Measurements from ENCODE around the gene CAPN9. TPM values are rescaled to one million over a fixed set of nuclear protein-coding genes. Genes with fewer than 3 reads are reported as not detected.

CAPN9 gene
- total and polyA plus RNA-seq, 2 donors (not counting 3 experiments of a cell fraction or from before 2014, with no cell fraction given): not detected

- Histone ChIP-seq H4K20me1 (replicated peaks; ENCODE audit: control insufficient read depth, extremely low read depth, insufficient read depth, low read length) (no peaks in the 10 kb centered on the region), H3K27me3 (ENCODE audit: control insufficient read depth in 2 of 2, insufficient read depth in 2 of 2, low read length in 2 of 2) (no peaks in the 10 kb centered on the region), H3K9me1 (replicated peaks; ENCODE audit: control insufficient read depth, extremely low read depth, insufficient read depth, low read length) (no peaks in the 10 kb centered on the region), H3K27ac (ENCODE audit: insufficient read depth, low read depth, low read length) (no peak overlapping the region), H3K79me2 (ENCODE audit: control insufficient read depth, insufficient read depth, low read length) (no peaks in the 10 kb centered on the region), H3K4me1 (ENCODE audit: control insufficient read depth, extremely low read depth, insufficient read depth, low read length) (no peaks in the 10 kb centered on the region), H2AFZ (ENCODE audit: low read depth, low read length) (no peak overlapping the region), H3K4me2 (ENCODE audit: insufficient read depth, low read length) (no peak overlapping the region), H3K4me3 (replicated peaks in 1 of 3; ENCODE audit: insufficient read depth in 1 of 3, low read depth in 1 of 3, low read length in 3 of 3) (no peak overlapping the region), H3K9ac (replicated peaks; ENCODE audit: extremely low read depth, insufficient read depth, low read length) (no peak overlapping the region), H3K36me3 (ENCODE audit: control insufficient read depth in 2 of 2, extremely low read depth in 1 of 2, insufficient read depth in 2 of 2, low read length in 2 of 2) (no peaks in the 10 kb centered on the region), H3K9me3 (replicated peaks; ENCODE audit: control insufficient read depth, insufficient read depth, low read length) (no peaks in the 10 kb centered on the region)
- ChIA-PET CTCF (no interaction called here), POLR2A (no interaction called here)
- dilution Hi-C loops (cut with MboI; ENCODE audit: extremely low pct_ligation_motif_present, low sequenced_read_pairs) (no loop called here), intact Hi-C loops (cut with micrococcal nuclease) (no loop called here)
- FAIRE-seq: no peak
- no TSS peak for BruUV-seq (replicated peaks)
- TF ChIP-seq MAX (IDR thresholded peaks at IDR 0.05; ENCODE audit: insufficient read depth, insufficient read length) (no peak), EZH2 (IDR thresholded peaks at IDR 0.05; ENCODE audit: borderline replicate concordance, low read depth, low read length, severe bottlenecking) (no peak), POLR2A (IDR thresholded peaks at IDR 0.05; ENCODE audit: low read depth, low read length) (no peak), JUN (IDR thresholded peaks at IDR 0.05; ENCODE audit: borderline replicate concordance, insufficient read depth, insufficient read length, low read depth) (no peak), FOS (IDR thresholded peaks at IDR 0.05; ENCODE audit: borderline replicate concordance, insufficient read depth, low read length) (no peak), CTCF (IDR thresholded peaks at IDR 0.05; ENCODE audit: extremely low read depth in 1 of 2, insufficient read depth in 1 of 2, low read depth in 1 of 2, low read length in 2 of 2) (no peak), POLR2AphosphoS5 (IDR thresholded peaks at IDR 0.05; ENCODE audit: insufficient read depth, low read depth, low read length) (no peak), GATA2 (IDR thresholded peaks at IDR 0.05; ENCODE audit: insufficient read depth, insufficient read length, low read depth, low read length) (no peak), MYC (IDR thresholded peaks at IDR 0.05; ENCODE audit: low read depth, low read length) (no peak)
- DNase-seq (ENCODE audit: low read depth, low spot score): no peak
These were observed 43.4 kb upstream of the CAPN9 start for GRCh38 chr1:230703679-230704385.
